ENCODE results near the gene RRAGC. TPM values are rescaled to one million over a fixed set of nuclear protein-coding genes. Genes with fewer than 3 reads are reported as not detected.
A peak's percentile ranks its signal among the peaks of the same experiment; 100 is the strongest.
"Not testable (repeated sequence)": the region's sequence is repeated elsewhere in the genome, so short reads cannot be mapped to it uniquely, and the experiment has no call there.

RRAGC gene
- total RNA-seq, 3 donors from 2014 or later = 19.2 to 34.9 (median 19.7) TPM

DNA sequence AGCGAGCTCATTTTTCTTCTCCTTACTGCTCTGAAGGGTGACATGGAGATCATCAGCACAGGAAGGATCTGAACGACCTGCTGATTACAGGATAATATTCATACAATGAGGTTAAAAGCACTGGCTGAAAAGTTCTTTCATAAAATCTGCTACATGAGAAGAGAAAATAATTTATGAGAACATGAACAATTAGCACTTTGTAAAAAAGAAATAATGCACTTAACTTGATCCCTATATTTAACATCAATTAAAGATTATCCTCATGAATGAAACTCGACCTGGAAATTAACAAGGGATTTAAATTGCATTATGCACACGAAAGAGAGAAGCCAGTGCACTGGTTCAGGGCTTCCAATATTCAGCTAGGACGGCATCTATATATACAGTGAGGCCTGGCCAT, 46.6 kb downstream of the RRAGC start:
- TF ChIP-seq POLR2AphosphoS5 (IDR thresholded peaks at IDR 0.05) (no peak), POLR2A (IDR thresholded peaks at IDR 0.05) (no peak)
- TF ChIP-seq, protein P1, sequence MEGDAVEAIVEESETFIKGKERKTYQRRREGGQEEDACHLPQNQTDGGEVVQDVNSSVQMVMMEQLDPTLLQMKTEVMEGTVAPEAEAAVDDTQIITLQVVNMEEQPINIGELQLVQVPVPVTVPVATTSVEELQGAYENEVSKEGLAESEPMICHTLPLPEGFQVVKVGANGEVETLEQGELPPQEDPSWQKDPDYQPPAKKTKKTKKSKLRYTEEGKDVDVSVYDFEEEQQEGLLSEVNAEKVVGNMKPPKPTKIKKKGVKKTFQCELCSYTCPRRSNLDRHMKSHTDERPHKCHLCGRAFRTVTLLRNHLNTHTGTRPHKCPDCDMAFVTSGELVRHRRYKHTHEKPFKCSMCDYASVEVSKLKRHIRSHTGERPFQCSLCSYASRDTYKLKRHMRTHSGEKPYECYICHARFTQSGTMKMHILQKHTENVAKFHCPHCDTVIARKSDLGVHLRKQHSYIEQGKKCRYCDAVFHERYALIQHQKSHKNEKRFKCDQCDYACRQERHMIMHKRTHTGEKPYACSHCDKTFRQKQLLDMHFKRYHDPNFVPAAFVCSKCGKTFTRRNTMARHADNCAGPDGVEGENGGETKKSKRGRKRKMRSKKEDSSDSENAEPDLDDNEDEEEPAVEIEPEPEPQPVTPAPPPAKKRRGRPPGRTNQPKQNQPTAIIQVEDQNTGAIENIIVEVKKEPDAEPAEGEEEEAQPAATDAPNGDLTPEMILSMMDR (IDR thresholded peaks at IDR 0.05) = no peak
- H3K4me1 ChIP-seq = no peaks in the 10 kb centered on the region
- DNase-seq (ENCODE audit: low spot score in 2 of 2) = no peak
- no peak overlapping the region for H3K27ac ChIP-seq
- intact Hi-C loops (cut with DNase I; ENCODE audit: low total_unique reads) = no loop called here
- H3K4me3 ChIP-seq = no peak overlapping the region
- H3K9me3 ChIP-seq = no peaks in the 10 kb centered on the region
- H3K36me3 ChIP-seq = no peaks in the 10 kb centered on the region
- peaks cover 0 to 17% of the 10 kb centered on the region in 2 donors for H3K27me3 ChIP-seq

DNA sequence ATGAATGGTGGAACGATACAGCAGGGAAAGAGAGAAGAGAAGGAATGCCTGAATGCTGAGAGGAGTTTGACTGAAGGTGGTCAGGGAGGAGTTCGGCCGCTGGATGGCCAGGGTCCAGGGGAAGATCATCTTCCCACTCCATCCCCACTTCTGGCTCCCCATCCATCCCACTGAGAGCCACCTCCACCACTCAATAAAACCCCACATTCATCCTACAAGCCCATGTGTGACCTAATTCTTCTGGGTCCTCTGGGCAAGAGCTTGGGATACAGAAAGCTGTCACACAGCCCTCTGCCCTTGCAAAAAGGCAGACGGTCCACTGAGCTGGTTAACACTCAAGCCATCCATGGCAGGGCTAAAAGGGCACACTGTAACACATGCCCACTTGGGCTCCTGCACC, 48.1 kb downstream of the RRAGC start:
- DNase-seq (ENCODE audit: low spot score in 2 of 2); H3K27me3 ChIP-seq; H3K4me3 ChIP-seq; H3K36me3 ChIP-seq; H3K9me3 ChIP-seq; H3K4me1 ChIP-seq; intact Hi-C loops (cut with DNase I; ENCODE audit: low total_unique reads); H3K27ac ChIP-seq: not testable (repeated sequence)

DNA sequence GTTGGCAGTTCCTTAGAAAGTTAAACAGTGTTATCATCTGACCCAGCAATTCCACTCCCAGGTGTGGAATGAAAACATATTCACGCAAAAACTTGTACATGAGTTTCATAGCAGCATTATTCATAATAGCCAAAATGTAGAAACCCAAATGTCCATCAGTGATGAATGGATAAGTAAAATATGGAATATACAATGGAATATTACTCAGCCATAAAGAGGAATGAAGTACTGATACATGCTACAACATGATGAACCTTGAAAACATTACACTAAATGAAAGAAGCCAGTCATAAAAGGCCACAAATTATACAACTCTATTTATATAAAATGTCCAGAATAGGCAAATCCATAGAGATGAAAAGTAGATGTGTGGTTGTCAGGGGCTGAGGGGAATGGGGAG, 53.5 kb downstream of the RRAGC start:
- no peaks in the 10 kb centered on the region for H3K4me1 ChIP-seq
- DNase-seq (ENCODE audit: low spot score in 2 of 2) = no peak
- H3K27ac ChIP-seq = no peak overlapping the region
- peaks cover 0 to 41% of the 10 kb centered on the region in 2 donors for H3K27me3 ChIP-seq
- H3K36me3 ChIP-seq = no peaks in the 10 kb centered on the region
- intact Hi-C loops (cut with DNase I; ENCODE audit: low total_unique reads) = no loop called here
- TF ChIP-seq, protein P1 (IDR thresholded peaks at IDR 0.05) = no peak
- TF ChIP-seq POLR2A (IDR thresholded peaks at IDR 0.05) = no peak
- TF ChIP-seq POLR2AphosphoS5 (IDR thresholded peaks at IDR 0.05) = no peak
- H3K9me3 ChIP-seq = no peaks in the 10 kb centered on the region
- H3K4me3 ChIP-seq = no peak overlapping the region

DNA sequence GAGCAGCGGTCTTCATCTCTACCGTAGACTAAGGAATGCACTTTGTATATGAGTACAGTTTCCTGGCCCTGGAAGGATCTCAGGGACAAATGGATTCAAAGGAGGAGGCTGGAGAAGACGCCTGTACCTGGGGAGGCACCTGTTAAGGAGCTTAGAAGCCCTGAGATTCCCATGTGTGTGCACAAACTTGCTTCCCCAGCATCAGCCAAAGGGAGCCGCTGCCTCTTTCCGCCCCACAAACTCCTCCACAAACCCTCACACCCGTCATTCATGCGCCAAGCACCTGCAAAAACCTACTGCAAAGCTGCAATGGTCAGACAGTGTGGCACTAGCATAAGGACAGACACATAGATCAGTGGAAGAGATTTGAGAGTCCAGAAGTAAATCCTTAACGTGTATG, 54.5 kb downstream of the RRAGC start:
- no peaks in the 10 kb centered on the region for H3K4me1 ChIP-seq
- no peak for TF ChIP-seq POLR2A (IDR thresholded peaks at IDR 0.05)
- TF ChIP-seq, protein P1 (IDR thresholded peaks at IDR 0.05) = no peak
- TF ChIP-seq POLR2AphosphoS5 (IDR thresholded peaks at IDR 0.05) = no peak
- no peaks in the 10 kb centered on the region for H3K36me3 ChIP-seq
- no peak overlapping the region for H3K4me3 ChIP-seq
- no peak overlapping the region for H3K27ac ChIP-seq
- no peak for DNase-seq (ENCODE audit: low spot score in 2 of 2)
- H3K27me3 ChIP-seq = peaks cover 0 to 41% of the 10 kb centered on the region in 2 donors
- intact Hi-C loops (cut with DNase I; ENCODE audit: low total_unique reads) = no loop called here
- no peaks in the 10 kb centered on the region for H3K9me3 ChIP-seq

DNA sequence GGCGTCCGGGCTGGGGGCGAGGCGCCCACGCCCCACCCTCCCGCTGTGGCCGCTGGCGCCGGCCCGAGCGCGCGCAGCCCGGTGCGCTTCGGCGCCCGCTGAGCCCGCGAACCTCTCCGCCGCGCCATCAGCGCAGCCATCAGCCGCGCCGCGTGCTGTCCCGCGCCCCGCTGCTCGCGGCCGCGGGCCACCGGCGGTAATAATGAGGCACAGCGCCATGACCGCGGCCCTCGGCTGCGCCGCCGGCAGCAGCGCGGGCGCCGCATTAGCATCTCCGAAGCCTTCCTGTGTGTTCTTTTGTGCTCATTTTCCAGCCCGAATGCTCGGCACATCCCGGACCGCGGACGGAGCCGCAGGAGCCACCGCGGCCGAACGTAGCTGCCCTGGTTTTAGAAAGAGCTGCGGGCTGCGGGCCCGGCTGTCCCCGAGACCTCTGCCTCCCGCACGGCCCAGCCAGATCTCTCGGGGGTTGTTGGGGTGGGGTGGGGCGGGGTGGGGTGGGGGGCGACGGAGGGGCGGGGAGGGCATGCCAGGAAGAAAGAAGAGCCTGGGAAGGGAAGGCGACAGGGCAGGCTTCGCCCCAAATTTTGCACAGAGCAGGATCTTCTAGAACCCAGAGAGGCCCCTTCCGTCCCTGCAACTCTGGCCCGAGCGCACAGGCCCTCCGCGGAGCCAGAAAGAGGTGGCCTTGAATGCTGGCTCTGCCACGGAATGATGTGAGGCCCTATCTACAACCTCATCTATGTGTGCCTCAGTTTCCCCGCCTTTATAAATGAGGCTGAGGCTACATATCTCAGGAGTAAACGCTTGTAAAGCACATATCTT, 55.3 kb downstream of the RRAGC start:
- no peak for TF ChIP-seq POLR2AphosphoS5 (IDR thresholded peaks at IDR 0.05)
- TF ChIP-seq, protein P1 (IDR thresholded peaks at IDR 0.05) = no peak
- no peak for TF ChIP-seq POLR2A (IDR thresholded peaks at IDR 0.05)
- Histone ChIP-seq H3K36me3 (no peaks in the 10 kb centered on the region), H3K4me1 (no peaks in the 10 kb centered on the region), H3K27me3 (peaks cover 0 to 41% of the 10 kb centered on the region in 2 donors), H3K27ac (no peak overlapping the region), H3K4me3 (peak overlapping the region; percentile 13 to 57 (median 34)), H3K9me3 (no peaks in the 10 kb centered on the region)
- no peak for DNase-seq (ENCODE audit: low spot score in 2 of 2)
- intact Hi-C loops (cut with DNase I; ENCODE audit: low total_unique reads) = no loop called here
